Hypothalamus (tissue), 51 donors: ENCODE measurements around the gene ORMDL3.
"Not testable (repeated sequence)": the region's sequence is repeated elsewhere in the genome, so short reads cannot be mapped to it uniquely, and the experiment has no call there.

Source experiments
- DNase-seq, 51 donors: peaks; one replicate each; lab custom pipeline; 2025; lab: John Stamatoyannopoulos, UW

ORMDL3 gene

DNA sequence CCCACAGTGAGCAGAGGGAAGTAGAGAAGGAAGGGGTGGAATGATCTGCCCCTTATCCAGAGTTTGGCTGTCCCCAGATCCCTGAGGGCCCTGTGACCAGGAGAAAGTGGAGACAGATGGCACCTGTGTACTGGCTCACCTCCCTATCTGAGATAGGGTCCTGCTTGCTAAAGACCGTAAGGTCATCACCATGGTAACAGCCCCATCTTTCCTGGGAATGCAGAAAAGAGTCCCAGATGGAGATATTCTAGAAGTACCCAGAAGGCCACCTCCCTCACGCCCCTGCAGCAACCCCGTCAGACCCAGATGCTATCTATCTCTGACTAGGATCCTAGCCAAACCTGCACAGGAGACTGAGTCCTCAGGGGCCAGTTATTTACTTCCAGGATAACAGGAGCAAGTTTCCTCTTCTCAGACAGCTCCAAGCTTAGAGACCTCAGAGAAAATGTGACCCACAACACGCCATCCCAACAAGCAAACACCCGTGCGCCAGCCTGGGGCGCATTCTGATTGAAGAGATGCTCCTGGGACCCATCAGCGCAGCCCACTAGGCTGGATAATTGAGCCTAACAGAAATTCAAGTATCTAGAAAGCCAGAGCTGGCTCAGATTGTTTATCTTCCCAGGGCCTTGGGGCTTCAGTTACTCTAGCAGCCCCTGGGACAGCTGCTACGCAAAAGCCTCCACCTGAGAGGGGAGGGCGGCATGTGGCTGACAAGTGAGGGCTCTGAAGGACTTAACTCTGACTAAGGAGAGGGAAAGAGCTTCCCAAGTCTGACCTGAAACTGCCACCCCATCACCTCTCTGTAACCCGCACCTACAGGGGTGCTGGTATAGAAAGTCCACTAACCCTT is 1.9 kb downstream of the ORMDL3 start:
- no peak for DNase-seq

DNA sequence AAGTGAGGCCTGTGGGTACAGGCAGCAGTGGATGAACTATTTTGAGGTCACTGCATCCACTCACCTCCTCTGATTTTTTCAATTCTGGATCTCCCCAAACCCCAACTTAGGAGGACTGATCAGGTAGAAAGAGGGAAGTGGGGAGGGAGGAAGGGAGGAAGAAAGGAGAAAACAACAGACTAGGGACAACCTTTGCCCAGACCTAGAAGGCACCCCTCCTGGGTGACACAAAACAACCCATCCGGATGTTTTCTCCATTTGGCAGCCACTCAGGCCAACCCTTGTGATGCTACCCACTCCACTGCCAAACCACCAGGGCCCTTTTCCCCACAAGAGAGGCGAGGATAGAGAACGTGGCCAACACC is 2.7 kb downstream of the ORMDL3 start:
- no peak for DNase-seq

DNA sequence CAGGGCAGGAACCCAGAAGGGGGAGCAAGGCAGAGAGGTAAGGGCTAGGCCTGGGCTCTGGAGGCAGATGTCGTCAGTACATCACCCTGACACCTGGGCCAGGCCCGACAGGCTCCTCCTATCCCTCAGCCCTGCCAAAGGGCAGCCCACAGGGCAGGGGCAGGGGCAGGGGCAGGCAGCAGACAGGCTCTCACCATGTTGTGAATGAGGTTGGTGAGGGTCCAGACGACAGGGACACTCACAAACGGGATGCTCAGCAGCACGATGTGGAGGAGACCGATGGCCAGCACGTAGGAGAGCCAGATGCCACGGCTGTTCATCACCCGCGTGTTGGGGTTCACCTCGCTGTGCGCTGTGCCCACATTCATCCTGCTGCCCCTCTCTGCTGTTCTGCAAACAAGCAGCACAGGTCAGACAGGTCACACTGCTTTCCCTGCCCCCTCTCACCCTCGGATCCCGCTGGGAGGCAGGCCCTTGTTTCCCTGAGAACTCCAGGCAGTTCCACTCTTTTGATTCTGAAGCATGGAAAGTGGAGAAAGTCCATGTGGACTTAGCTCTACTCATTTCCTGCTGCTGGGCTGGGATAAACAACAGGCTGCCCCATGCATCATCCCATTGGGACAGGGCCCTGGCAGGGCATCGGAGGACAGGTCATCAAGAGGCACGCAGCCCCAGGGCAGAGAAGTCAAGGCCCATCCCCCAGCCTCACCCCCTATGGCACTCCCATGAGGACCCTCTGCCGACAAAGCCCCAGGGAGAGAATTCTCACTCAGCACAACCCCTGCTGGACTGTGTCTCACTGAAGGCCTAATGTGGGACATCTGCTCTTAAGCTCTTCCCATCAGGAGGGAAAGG is 3.3 kb downstream of the ORMDL3 start:
- DNase-seq, result no peak

DNA sequence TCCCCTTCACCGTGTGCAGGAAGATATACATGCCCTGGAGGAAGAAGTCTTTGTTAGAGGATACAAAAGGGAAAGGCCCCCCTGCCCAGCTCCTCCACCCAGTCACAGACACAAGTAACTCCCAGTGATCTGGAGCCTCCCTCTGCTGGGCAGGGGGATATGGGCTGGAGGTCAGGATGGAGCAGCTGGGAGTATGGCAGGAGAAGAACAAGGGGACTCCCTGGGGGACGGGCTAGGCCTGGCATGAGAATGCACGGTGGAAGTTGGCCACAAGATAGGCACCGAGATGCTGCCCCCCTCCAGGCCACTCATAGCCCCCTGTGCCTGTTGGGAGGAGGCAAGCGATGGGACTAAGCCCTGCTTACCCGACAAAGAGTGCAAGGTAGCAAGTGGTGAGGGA is 4.2 kb downstream of the ORMDL3 start:
- no peak for DNase-seq

DNA sequence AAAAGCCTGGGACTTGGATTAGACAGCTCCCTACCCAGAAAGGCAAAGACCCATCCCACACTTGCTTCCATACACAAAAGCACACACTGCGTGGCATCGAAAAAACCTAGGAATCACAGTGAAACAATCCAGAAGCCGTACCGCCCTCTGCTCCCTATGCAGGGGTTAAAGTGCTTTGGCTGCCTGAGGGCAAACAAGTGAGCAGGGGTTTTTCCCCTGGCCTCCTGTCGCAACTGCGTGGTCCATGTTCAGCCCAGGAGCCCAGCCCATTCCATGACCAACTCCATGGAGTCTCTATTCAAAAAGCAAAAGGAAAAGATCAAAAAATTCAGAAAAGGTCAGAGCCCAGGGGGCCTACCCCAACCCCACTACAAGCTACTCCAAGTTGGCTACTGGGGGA is 5.4 kb downstream of the ORMDL3 start:
- no peak for DNase-seq

DNA sequence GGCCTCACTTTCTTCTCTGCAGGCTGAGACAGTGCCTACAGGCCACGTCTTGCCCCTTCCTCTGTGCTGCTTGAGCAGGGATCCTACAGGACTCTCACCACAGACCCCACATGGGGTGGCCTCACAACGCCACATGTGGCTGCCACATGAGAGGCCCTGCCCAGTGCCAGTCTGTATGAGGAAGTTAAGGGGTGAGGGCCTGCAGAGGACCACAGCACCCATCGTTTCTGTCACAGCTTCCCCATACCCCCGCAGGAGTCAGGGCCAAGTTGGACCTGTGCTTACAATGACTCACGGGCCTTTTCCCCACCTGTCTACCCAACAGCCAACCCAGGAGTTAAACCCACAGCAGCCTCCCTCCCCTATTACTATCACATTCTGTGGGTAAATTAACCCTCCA is 6.1 kb downstream of the ORMDL3 start:
- DNase-seq, result peak in 16 of 51 donors; percentile 4 to 37 (median 10)

DNA sequence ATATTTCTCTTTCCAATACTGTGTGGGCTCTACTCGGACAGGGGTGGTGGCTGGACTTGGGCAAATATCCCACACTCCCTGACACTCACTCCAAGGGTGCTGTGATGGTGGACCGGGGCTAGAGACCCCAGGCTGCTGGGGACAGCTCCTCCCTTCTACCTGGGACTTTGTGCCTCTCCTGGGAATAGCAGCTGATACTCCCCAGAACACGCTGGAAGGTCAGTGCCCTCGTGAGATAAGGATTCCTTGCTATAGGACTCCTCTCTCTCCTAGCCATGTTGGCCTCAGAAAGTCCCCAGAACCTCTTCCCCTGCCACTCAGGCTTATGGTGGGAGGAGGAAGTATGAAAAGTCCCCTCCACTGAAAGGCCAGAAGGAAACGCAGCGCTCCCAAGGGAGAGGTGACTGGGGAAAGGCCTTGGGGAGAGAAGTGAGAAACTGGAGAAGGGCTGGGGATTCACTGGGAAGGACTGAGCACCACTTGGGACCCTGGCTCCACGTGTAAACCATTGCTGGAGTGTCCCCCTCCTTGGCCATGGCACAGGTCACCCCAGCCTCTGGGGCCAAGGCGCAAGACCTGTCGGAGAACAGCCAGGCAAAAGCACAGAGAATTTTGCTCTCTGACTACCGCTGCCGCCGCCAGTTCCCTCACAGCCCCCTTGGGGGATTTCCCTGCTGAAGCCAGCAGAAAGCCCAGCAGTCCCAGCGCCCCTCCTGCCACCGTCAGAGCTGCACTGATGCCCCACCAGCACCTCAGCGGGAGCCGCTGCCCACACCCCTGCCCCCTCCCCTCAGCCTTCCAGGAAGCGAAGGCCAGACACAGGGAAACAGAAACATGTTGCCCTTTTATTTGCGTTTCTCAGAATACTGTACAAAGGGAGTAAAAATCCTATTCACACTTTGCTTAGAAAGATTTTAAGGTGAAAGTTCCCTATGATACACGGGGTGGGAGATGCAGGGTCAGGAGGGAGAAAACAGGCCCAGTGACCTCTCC is 6.9 kb downstream of the ORMDL3 start:
- DNase-seq, result no peak

DNA sequence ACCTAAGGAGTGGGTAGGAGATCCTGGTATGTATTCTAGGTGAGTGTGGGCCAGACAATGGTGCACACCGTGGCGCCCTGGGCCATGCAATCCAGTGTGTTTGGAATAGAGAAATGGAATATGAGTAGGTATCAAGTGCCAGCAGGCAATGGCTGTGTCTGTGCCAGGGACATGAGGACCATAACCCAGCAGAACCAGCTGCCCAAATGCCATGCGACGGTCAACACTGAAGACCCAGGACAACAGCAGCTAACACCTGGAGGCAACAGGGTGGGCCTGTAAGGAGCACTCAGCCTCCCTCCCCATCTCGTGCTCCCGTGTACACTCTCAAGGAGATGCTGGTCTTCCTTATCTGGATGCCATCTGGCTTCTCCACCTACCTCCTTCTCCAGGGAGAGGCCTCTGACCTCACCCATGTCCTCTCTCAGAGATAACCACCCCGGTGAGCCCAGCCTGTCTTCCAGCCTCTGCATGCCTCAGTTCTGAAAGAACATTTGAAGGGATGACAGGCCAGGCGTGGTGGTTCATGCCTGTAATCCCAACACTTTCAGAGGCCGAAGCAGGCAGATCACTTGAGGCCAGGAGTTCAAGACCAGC is 8.2 kb downstream of the ORMDL3 start:
- DNase-seq, result no peak

DNA sequence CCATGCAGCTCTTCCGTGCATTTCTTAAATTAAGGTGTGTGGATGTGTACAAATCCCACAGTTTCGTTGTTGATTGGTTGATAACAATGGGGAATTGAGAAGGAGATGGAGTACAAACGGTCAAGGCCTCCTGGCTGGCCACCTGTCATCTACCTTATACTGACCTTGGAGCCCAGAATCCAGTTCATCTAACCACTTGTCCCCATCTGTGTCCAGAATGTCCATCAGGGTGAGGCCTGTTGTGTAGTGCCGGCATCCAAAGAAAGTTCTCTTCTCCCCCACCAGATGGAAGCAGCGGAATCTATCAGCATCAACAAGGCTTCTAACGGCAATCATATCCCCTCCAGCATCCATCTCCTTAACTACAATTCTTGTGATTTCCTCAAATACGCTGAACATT is 10.5 kb downstream of the ORMDL3 start:
- no peak for DNase-seq

DNA sequence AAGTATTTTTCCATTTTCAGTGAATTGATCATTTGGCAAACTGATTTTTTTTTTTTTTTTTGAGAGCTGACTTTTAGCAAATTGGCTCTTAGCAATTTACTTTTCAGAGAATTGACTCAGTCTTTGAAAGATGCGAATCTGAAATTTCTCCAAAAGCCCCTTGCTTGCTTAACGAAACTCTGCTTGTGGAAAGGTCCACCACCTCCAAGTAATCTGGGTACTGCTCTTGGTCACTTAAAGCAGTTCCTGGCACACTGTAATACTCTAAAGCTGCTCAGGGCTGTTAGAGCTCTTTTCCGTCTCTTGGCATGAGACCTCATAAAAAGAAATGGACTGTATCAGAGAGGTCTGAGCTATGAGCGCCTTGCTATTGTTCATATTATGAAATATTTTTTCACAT is 11.8 kb downstream of the ORMDL3 start:
- no peak for DNase-seq

DNA sequence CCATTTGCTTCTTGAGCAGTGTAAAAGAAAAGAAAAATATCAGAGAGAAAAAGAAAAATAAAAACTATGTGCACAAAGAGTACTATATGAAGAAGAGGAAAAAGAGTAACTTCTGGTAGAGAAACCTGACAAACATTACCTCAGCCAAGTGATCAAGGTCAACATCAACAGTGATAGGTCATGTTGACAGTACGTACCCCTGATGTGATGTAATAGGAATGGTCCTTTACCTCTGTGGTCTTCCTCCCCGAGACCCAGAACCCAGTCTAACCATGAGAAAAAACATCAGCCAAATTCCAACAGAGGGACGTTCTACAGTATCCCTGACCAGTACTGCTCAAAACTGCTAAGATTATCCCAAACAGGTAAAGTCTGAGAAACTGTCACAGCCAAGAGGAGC is 13.4 kb downstream of the ORMDL3 start:
- no peak for DNase-seq

DNA sequence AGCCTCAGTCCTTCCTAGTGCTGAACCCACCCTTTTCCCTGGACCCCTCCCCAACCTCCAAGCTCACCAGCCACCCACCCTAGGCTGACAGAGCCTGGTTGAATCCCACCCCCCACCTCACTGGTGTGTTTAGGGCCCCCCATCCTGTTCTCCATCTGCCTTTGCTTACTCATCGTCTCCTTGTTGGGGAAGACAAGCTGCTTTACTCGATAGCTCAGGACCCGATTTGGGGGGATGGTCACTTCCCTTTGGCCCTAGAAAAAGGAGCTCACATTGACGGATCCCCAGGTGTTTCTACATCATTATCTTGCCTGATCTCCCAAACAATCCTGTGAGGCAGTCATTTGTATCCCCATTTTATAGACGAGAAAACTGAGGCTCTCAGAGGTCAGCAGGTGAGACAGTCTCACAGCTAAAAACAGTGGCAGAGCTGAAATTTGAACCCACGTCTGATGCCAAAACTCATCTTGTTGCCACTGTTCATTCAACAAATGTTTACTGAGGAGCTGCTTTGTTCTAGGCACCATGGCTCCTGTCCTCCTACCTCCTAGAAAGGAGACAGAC is 18.5 kb downstream of the ORMDL3 start:
- DNase-seq, result no peak

DNA sequence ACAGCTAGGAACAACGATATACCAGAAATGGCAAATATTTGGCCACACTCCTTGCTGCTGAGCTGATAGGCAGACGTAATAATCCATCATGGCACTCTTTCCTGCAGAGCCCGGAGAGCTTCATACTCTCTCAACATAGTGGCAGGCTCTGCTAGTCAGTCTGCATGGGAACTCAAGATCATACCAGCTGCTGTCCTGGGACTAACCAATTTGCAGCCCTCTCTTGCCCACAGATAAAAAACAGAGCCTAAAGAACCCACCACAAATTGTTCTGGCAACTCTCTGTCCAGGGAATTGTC is 22.5 kb downstream of the ORMDL3 start:
- DNase-seq, result no peak

DNA sequence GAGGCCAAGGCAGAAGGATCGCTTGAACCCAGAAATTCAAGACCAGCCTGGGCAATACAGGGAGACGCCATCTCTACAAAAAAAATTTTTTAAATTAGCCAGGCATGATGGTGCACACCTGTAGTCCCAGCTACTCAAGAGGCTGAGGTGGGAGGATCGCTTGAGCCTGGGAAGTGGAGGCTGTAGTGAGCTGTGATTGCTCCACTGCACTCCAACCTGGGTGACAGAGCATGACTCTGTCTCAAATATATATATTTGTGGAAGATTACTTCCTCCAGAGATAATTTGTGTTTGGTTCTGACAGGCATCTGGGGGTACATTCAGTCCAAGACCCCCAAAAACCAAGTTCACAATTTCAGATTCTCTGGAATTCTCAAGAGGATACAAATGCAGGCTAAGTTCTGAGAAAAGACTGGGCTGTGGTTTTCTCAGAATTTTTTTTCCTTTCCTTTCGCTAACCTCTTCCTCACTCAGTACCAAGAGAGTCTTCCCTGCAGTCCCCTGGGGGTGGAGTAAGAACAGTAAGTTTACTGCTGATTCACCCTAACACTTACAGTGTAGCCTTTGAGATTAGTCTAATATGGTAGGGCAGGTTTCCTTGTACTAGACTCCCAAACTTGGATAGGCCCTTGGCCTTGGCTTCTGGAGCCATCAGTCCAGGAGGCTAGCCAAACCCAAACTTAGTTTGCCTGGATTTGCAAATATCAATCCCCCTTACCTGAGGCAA is 24.1 kb downstream of the ORMDL3 start:
- no peak for DNase-seq

DNA sequence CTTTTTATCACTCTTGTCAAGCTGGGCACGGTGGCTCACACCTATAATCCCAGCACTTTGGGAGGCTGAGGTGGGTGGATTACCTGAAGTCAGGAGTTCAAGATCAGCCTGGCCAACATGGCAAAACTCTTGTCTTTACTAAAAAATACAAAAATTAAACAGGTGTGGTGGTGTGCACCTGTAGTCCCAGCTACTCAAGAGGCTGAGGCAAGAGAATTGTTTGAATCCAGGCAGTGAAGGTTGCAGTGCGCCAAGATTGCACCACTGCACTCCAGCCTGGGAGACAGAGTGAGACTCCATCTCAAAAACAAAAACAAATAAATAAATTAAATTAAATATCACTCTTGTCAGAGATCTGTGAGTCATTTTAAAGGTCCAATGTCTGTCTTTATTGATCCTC is 25.4 kb downstream of the ORMDL3 start:
- DNase-seq, result not testable (repeated sequence)

DNA sequence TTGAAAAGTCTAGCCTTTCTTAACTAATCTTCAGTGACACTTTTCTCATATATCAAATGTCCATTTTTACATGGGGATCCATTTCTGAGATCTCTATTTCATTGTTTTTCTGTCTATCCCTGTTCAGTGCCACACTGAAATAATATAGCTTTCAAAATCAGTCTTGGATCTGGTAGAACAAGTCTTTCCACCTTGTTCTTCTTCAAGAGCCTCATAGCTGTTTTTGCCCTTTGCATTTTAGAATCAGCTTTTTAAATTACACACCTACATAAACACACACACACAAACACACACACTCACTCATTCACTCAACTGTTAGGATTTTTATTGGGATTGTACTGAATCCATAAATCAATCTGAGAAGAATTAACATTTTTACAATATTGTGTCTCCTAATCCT is 28.2 kb downstream of the ORMDL3 start:
- no peak for DNase-seq

DNA sequence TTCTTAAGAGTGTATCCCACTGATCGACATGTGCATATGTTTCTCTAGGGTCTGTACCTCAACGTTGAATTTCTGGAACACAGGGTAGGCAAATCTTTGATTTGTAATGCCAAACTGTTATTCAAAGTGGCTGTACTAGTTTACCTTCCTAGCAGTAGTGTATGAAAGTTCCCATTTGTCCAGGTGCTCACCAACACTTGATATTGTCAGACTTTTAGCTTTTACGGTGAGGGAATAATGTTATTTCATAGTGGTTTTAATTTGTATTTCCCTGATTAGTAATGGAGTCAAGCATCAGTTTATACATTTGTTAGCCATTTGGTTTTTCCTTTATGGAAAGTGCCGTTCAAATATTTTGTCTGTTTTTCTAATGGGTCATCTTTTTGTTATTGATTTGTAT is 29.3 kb downstream of the ORMDL3 start:
- no peak for DNase-seq

DNA sequence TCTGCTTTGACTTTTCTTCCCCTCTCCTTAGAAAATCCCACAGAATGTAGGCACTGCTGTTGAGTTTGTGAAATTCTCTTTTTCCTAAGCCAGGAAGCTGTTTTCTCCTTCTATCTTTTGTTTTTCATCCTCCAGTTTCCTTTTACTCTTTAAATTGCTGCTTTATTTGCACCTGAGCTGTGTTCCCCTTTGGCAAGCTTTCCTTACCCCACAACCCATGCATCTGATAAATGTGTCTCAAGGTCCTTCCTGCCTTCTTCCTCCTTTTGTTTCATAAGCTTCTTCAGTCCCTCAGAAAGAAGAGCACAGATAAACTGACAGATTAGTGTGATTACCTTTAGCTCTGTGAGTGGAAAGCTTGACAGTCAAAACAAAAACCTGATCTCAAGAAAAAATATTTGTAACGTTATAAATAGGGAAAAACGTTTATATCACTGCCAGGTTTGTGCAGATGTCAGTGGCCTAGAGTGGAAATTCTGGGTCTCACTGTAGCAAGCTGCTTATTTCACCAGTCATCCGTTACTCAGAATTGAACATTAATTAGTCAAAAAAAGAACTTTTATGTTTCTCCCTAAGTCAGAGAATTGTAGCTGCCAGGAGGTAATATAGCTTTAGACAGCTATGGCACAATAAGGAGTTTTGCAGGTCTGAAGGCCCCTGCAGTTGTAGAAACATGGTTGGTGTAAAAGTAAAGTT is 32.6 kb downstream of the ORMDL3 start:
- DNase-seq, result no peak

DNA sequence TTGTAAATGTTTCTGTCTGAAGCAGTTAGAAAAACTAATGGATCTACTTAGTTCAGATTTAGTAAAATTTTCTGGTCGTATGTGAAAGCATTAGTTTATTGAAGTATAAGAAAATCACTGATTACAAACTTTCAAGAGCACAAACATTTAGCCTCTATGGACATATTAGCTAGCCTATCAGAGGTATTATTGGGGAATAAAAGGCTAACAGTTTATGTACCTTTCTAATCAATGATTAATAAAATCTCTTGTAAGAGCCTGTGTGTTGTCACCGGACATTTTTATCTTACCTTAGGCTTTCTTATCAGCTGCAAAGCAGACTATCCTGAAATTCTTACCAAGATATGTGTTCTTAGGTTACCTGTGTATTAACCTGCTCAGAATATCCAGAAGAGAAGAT is 38.2 kb downstream of the ORMDL3 start:
- no peak for DNase-seq
